T1000 (cell line): ENCODE results near the gene SHMT1.
"Not testable (repeated sequence)": the region's sequence is repeated elsewhere in the genome, so short reads cannot be mapped to it uniquely, and the experiment has no call there.

Source experiments
- DNase-seq: peaks from one replicate; lab custom pipeline; 2025; ENCODE audit warnings: mixed read lengths; lab: John Stamatoyannopoulos, UW

Gene SHMT1

DNA sequence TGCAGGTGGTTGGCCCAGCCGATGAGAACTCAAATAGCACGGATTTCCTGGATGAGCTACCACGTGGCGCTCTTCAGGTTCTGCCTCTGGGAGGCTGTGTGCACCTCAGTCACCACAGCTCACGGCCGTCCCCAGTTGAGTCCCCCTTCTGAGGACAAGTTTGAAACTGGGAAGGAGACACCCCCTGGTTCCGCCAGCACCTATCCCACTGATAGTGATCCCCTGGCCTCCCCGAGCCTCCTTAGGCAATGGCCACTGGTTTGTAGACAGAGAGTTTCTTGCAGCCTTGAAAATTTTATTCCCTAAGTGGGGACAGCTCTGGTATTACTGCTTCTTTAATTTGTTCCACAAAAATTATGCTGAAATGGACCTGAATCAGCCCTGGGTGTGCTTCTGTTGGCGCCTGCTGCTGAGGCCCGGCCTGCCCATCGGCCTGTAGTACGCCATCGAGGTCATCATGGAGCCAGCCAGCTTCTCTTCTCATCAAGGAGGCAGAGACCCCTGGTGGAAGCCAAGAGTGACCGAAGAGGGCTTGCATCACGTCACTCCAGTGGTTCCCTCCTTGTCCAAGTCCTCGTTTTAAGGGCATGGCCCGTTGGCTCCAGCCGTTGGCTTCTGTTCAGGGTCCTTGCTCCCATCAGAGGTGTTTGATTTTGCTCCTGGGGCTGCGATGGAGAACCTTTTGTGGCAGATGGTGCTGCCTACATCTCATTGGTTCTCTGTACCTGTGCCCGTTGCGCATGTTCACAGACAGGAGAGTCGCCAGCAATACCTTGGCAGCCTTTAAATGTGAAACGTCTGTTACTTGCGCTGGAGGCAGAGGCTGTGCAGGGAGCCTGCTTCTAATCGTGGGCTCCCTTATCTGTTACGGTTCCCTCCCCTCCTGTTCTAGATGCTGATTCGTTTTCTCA, 39.0 kb downstream of the SHMT1 start:
- no peak for DNase-seq

DNA sequence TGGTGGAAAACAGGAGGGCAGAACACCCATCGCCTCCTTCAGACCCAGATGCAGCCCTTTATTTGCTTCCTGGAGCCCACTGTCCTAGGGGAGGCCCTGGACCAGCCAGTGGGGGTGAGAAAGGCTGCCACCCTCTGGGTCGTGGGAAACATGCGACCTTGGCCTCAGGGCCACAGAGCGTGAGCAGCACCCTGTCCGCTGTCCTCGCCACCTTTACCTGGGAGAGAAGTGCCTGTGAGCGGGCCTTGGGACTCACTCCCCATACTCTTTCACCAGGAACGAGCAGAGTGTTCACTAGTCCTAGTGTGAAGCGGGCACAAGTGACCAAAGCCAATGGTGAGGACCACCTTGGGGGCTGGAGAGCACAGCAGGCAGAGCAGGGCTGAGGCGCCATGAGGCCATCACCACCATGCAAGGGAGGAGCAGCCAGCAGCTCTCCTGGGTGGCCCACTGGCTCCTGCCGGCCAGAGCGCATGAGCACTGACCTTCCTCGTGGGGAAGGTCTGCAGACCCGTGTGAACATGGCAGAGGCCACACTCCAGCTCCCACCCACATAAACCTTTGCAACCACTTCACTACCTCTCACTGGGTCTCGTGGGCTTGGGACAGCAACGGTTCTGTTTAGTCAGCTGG, 39.7 kb downstream of the SHMT1 start:
- no peak for DNase-seq

DNA sequence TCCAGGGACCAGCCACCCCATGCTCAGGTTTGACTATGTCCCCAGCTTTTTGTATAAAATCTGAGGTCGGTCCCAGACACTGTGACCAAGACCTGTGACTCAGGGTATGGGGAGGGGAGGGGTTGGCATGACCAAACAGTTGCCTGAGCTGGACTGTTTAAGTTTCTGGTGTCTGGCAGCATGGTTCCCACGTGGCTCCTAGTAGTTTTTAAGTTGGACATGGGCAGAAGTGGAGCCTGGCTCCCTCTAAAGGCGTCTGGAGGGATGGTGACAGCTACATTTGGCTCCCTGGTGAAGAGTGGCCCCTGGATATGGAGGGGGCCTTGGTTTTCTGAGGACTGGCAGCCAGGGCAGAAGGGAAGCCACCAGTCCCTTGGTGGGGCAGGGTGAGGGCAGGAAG, 40.3 kb downstream of the SHMT1 start:
- no peak for DNase-seq

DNA sequence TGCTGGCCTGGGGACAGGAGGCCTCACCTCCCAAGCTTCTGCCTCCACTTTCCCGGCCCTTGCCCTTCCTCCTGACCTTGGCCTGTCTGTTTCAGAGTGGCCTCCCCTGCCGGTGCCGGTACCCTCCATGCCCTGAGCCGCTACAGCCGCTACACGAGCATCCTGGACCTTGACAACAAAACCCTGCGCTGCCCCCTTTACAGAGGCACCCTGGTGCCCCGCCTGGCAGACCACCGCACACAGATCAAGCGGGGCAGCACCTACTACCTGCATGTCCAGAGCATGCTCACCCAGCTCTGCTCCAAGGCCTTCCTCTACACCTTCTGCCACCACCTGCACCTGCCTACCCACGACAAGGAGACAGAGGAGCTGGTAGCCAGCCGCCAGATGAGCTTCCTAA, 40.8 kb downstream of the SHMT1 start:
- DNase-seq = no peak

DNA sequence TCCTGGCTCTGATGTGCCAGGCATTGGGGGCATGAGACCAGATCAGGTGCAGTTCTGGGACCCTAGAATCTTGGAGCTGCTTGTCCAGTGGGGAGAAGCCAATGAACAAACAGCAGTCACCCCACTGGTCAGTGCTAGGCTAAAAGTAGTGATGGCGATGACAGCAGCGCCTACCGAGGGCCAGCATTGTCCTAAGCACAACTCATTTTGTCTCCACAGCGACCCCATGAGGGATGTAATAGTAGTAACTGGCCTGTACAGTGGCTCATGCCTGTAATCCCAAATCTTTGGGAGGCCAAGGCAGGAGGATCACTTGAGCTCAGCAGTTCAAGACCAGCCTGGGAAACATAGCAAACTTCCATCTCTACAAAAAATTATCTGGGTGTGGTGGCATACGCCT, 42.0 kb downstream of the SHMT1 start:
- DNase-seq = no peak

DNA sequence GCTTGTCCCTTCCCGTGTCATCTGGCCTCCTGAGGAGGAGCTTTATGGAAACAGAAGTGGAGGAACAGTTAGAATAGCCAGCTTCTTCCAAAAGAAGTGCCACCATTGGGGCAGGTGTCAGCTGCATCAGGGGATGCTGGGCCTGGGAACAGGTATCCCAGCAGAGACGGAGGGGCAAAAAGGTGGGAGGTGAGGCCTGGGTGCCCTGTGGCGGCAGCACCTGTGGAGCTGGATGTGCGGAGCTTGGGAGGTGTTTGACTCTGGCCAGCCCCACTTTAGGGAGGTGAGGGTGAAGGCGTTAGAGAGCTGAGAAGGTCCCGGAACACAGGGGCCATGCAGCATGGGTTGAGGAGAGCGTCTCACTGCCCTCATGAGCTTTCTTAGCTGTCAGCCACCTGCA, 43.0 kb downstream of the SHMT1 start:
- DNase-seq = no peak

DNA sequence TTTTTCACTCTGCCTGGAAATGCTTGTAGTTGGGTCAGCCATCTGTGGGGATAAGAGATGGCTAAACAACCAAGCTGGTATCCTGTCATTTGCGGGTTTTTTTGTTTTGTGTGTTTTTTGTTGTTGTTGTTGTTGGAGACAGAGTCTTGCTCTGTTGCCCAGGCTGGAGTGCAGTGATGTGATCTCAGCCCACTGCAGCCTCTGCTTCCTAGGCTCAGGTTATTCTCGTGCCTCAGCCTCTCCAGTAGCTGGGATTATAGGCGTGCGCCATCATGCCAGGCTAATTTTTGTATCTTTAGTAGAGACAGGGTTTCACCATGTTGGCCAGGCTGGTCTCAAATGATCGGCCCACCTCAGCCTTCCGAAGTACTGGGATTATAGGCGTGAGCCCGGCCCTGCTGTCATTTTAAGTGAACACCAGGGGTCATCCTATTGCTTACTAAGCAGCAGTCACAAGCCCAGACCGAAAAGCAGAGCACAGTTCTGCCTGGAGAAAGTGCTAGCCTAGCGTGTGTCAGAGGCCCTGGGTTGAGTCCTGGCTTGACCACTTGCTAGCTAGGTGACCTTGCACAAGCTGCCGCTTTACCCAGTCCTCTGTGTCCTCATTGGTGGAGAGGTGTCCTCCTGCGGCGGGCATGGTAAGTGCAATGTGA, 43.6 kb downstream of the SHMT1 start:
- no peak for DNase-seq

DNA sequence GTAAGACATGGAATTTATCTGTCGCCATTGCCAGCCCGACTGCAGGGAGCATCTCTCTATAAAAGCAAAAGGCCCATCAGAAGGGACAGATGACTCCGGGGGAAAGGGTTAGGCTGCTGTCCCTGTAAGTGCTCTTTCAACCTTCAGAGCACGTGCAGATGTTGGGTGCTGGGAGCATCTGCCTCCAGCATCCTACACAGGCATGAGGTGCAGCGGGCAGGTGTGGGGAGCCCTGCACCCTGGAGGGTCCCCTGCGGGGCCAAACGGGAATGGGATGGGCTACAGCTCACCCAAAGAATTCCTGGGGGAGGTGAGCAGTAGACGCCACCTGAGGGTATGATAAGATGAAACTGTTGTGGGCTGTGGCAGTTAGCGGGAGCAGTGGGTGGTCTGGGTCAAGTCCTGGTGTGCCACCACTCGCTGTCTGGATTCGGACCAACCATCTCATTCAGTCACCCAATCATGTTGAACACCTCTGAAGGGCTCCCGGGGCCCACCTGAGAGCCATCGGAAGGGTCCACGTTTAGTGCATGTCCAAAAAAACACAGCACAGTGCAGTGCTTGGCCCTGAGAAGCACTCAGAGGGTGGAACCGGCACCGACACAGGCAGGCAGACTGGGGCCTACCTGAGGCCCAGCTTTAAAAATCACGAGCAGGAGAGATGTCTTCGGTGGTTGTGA, 44.4 kb downstream of the SHMT1 start:
- no peak for DNase-seq

DNA sequence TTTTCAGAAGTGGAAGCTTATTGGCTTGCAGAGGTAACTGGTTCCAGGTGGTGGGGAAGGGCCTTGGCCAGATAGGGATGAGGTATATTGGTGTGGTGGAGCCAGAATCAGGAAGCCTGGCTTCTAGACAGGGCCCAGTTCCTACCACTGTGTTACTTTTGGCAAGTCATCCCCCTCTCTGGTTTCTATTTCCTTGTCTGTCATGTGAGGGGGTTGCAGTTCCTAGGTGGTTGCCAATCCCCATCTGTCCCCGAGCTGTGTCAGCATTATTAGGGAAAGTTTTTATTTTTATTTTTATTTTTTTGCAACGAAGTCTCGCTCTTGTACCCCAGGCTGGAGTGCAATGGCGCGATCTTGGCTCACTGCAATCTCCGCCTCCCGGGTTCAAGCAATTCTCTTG, 45.2 kb downstream of the SHMT1 start:
- DNase-seq = no peak

DNA sequence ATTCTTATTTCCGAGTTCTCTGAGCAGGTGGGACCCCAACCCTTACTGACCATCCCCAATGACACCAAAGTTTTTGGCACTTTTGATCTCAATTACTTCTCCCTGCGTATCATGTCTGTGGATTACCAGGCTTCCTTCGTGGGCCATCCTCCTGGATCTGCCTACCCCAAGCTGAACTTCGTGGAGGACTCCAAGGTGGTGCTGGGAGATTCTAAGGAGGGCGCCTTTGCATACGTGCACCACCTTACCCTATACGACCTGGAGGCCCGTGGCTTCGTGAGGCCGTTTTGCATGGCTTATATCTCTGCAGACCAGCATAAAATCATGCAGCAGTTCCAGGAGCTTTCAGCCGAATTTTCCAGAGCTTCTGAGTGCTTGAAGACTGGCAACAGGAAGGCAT, 47.4 kb downstream of the SHMT1 start:
- DNase-seq = no peak

DNA sequence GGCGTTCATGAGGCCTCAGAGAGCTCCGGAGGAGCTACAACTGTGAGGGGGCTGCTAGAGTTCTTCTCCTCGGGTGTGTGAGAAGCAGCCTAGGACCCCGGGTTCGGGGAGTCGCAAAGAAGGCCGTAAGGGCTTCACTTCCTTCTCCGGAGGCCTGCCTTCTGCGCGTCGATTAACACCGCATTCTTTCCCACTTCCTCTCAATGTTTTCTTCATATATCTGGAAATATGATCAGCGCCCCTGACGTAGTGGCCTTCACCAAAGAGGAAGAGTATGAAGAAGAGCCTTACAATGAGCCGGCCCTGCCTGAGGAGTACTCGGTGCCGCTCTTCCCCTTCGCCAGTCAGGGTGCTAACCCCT, 47.8 kb downstream of the SHMT1 start:
- DNase-seq = no peak

DNA sequence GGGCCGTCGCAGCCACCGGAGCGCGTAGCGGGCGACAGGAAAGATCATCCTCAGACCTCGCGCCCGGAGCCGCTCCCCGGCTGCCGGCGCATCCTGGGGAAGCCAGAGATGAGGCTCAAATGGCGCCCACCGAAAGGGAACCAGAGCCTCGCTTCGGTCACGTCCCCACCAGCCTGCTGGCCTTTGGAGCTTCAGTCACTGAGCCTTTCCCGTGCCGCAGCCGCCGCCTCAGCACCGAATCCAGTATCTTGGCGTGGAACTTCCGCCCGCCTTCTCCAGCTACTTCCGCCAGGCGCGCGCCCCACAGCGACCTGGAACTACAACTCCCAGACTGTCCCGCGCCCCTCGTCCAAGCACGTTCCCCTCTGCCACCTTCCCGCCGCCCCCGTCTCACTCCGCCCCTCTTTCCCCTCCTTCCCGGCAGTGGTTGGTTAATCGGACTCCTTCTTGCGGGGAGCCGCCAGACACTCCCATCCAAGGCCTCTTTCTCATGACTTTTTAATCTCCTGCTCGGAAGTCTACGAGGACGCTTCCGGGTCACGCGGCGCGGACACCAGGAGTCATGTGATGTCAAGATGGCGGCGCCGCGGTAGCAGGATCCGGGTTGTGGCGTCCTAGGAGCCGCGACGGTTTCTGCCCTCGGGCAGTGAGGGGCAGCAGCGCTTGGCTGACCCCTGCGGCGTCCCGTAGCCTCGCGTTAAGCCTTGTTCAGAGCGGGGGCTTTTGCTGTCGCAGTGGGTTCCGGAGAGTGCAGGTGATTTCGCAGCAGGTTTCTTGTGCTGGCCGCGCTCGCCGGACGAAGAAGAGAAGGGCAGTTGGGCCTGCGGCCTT, 48.4 kb downstream of the SHMT1 start, which contains the start of the genes SMCR8 and TOP3A:
Gene SMCR8, plus strand, starts transcription at position 563 of the 831 bp plus-strand sequence. CDS start 497 bp downstream, outside the sequence.
Gene TOP3A, minus strand, starts transcription at position 264 of the 831 bp plus-strand sequence. Its CDS starts 216 bp downstream, at position 48.
- DNase-seq = peak; percentile 97

DNA sequence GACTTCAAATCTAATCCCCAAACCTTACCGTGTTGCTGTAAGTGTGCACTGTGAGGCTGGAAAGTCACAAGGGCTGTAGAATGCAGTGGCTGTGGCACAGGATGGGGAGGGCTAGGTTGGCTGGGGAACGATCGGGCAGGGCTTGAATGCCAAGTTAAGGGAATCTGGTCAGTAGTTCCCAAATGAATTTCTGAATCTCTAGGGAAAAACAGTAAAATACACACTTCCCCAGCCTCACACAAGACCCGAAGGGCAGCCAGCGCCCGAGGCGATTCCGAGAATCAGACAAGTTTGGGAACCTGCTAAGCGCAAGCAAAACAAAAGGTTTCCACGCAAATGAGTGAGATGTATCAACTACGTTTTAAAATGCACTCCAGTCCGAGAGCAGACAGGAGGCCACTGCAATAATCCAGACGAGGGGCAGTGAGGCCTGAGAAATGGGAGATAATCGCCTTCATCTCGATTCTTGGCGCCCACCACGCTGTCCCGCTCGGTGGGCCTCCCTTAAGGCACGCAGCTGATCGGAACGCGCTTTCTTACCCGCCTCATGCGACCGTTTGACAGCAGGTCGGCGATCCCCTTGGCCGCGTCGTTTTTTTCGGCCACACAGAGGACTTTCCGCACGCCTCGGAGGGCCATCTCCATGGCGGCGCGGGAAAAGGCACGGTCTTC, 49.2 kb downstream of the SHMT1 start:
- no peak for DNase-seq

DNA sequence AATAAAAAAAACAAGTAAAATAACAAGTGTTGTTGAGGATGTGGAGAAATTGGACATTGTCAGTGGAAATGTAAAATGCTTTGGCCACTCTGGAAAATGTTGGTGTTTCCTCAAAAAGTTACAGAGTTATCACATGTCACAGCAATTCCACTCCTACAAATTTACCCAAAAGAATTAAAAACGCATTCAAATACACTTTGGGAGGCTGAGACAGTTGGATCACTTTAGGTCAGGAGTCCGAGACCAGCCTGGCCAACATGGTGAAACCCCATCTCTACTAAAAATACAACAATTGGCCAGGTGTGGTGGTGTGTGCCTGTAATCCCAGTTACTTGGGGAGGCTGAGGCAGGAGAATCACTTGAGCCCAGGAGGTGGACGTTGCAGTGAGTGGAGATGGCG, 54.1 kb downstream of the SHMT1 start:
- DNase-seq = no peak

DNA sequence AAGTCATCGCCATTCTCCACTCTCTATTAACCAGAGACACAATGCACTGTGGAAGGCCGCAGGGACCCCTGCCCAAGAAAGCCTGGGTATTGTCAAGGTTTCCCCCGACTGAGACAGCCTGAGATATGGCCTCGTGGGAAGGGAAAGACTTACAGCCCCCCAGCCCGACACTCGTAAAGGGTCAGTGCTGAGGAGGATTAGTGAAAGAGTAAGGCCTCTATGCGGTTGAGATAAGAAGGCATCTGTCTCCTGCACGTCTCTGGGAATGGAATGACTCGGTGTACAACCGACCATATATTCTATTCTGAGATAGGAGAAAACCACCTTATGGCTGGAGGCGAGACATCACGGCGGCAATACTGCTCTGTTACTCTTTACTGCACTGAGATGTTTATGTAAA, 60.1 kb downstream of the SHMT1 start:
- DNase-seq = not testable (repeated sequence)

DNA sequence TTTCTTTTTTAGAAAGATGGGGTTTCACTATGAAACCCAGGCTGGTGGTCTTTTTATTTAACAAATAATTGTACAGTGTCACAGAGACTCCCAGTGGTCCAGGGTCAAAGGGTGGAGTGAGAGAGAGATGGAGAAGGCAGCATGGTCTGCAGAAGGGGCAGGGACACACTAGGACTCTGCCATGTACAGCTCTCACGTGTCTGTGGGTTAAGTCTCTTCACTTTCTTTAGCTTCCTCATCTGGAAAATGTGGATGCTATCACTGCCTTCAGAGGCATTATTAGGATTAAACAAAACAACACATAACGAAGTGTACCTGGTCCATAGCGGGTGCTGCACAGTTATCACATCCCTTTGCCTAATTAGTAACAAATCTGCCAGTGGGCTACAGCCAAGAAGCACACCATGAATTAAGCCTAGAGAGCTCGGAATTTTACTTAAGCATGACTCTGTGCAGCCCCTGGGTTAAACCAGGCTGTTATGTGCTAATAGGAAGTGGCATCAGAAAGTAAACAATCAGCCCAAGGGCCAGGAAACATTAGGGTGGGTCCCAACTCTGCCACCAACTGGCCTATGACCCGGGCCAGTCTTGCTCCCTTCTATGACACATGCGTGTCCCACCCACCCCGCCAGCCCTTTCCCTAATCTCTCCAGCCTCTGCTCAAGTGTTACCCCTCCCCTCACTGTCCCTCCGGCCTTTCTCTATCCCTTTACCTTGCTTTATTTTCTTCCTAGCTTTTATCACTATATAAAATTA, 62.4 kb downstream of the SHMT1 start:
- no peak for DNase-seq

DNA sequence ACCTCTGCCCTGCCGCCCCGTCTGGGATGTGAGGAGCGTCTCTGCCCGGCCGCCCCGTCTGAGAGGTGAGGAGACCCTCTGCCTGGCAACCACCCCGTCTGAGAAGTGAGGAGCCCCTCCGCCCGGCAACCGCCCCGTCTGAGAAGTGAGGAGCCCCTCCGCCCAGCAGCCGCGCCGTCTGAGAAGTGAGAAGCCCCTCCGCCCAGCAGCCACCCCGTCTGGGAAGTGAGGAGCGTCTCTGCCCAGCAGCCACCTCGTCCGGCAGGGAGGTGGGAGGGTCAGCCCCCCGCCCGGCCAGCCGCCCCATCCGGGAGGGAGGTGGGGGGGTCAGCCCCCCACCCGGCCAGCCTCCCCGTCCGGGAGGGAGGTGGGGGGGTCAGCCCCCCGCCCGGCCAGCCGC, 65.3 kb downstream of the SHMT1 start:
- not testable (repeated sequence) for DNase-seq

DNA sequence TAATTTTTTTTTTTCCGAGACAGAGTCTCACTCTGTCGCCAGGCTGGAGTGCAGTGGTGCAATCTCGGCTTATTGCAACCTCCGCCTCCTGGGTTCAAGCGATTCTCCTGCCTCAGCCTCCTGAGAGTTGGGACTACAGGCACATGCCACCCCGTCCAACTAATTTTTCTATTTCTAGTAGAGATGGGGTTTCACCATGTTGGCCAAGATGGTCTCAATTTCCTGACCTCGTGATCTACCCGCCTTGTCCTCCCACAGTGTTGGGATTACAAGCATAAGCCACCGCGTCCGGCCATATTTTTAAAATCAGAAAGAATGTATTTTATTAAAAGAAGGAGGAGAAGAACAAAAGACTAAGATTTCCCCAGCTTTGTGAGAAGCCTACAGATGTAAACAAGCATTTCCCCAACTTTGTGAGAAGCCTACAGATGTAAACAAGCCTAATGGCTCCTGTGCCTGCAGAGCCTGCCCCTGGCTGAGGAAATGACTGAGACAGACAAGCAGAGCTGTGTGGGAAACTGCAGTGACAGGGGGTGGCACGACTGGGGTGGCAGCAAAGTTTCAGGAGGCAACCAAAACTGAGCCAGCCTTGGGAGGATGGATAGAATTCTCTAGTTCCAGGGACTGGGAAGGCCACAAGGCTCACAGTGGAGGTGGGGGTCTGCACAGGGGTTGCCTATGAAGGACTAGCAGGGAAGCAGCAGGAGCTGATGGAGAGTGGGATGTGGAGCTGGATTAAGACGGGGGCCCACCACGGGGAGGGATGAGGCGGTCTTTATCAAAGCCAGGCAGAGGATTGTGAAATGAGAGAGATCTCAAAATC, 71.4 kb downstream of the SHMT1 start:
- no peak for DNase-seq

DNA sequence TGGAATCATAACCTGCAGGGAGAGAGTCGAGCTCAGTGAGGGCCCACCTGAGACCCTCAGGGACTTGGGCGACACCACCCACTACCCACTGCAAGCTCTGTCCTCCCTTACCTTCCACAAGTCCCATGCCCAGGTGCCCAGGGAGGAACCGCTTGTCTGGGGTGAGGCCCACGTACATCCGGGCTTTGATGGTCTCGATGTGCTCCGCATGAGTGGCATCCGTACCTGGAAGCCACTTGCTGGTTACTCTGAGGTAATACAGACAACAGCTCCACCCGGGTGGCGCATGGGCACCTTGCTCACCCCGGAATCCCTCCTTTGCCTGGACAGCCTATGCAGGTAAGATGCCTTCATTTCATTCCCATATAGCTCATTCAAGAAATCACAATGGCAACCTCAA, 78.1 kb downstream of the SHMT1 start:
- no peak for DNase-seq
